GM10266 (cell line): ENCODE results near the gene DLG5.

Experiments used
- DNase-seq: peaks from one replicate; pipeline ENCODE4 v3.0.0; 2012; ENCODE audit errors: extremely low spot score
- TF ChIP-seq, protein P1 (sequence below): IDR thresholded peaks from 2 replicates; pipeline ENCODE4 v1.5.1; 2012; ENCODE audit warnings: mild to moderate bottlenecking, low read depth; ENCODE audit not compliant: control insufficient read depth, insufficient read depth; ENCODE audit errors: missing control alignments

DLG5 gene

DNA sequence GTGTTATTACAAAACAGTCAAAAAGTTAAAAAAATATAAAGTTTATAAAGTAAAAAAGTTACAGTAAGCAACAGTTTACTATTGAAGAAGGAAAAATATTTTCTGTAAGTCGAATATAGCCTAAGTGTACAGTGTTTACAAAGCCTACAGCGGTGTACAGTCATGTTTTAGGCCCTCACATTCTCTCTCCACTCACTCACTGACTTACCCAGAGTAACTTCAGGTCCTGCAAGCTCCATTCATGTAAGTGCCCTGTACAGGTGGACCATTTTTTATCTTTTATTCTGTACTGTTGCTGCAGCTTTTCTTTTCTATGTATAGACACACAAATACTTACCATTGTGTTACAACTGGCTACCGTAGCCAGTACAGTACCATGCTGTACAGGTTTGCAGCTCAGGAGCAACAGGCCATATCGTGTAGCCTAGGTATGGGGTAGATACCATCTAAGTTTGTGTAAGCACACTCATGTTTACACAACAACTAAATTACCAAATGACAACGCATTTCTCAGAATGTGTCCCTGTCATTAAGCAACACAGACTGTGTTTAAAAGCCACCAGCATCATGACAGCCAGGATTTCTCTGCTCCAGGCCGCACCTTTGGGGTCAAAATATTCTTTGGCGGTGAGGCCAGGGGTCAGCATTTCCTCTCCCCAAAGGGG lies 67.2 kb downstream of the DLG5 start:
- TF ChIP-seq, protein P1, sequence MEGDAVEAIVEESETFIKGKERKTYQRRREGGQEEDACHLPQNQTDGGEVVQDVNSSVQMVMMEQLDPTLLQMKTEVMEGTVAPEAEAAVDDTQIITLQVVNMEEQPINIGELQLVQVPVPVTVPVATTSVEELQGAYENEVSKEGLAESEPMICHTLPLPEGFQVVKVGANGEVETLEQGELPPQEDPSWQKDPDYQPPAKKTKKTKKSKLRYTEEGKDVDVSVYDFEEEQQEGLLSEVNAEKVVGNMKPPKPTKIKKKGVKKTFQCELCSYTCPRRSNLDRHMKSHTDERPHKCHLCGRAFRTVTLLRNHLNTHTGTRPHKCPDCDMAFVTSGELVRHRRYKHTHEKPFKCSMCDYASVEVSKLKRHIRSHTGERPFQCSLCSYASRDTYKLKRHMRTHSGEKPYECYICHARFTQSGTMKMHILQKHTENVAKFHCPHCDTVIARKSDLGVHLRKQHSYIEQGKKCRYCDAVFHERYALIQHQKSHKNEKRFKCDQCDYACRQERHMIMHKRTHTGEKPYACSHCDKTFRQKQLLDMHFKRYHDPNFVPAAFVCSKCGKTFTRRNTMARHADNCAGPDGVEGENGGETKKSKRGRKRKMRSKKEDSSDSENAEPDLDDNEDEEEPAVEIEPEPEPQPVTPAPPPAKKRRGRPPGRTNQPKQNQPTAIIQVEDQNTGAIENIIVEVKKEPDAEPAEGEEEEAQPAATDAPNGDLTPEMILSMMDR = no peak
- DNase-seq = no peak

DNA sequence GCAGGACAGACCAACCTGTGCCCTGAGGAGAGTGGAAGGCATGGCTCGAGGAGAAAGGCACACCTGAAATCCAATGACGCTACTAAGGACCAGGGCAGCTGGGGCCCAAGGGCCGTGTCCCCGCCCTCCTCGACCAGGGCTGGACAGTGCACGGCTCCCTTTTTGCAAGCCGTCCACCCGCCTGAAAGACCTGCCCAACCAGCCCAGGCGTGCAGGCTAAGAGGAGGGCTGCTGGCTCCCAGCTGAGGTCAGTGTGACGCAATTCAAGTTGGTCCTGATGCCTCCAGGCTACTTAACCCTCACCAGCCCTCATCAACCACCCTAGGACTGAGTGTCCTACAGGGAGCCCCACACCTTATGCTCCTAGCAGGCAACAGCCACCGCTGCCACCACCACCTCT lies 69.3 kb downstream of the DLG5 start:
- no peak for DNase-seq
- TF ChIP-seq, protein P1 = no peak

DNA sequence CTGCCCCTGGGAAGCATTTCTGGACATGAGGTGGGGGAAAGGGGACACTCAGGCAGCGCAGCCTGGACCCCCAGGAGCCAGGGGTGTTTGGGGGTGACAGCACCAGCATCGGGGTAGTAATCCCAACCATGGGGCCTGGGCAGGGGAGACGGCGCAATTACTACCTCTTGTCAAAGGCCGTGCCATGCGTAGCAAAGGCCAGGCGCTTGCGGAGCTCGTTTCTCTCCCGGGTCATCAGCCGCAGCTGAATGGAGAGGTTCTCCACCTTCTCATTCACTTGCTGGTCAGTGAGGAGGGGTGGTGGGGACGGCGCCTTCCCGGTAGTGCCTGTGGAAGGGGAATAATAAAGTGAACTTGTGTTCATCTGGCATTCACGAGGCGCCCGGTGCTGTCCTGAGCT lies 70.0 kb downstream of the DLG5 start:
- TF ChIP-seq, protein P1 = no peak
- DNase-seq = no peak

DNA sequence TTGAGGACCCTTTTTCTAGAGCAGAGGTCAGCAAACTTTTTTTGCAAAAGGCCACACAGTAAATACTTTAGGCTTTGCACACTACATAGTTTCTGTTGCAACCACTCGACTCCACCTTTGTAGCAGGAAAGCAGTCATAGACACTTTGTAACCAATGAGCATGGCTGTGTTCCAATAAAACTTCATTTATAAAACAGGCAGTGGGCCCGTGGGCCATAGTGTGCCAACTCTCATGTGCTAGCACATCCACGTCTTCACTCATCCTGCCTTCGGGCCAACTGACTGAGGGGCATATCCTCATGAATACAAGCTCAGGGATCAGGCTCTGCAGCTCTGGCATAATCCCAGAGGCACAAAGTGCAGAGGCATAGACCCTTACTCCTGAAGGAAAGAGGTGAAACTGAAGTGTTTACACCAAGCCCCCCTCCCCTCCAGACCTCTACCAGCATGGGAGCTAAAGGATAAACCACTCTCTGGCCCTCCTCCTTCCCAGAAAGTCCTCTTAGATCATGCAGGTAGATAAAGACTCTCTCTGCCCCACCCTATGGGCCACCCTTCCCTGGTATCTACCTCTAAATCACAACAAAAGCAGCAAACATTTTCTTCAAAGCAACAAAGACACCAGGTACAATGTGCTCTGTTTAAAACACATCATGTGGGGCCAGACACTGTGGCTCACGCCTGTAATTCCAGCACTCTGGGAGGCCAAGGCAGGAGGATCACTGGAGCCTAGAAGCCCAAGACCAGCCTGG lies 71.0 kb downstream of the DLG5 start:
- no peak for DNase-seq
- TF ChIP-seq, protein P1 = no peak

DNA sequence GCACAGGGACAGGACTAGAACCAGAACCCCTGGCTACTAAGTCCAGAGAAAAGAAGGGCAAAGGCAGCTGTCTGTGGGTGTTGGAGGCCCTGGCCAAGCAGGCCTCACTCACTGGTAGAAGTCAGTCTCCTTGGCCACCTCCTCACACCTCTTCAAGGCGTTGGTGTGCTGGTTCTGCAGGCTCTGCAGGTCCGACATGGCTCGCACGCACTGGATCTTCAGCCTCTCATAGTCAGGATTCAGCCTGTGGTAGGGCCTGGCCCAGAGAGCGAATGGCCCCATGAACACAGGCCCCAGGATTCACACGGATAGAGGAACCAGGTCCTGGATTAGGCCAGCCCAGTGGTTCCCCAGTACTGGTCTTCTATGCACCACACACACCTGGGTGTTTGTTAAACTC lies 72.4 kb downstream of the DLG5 start:
- TF ChIP-seq, protein P1 = no peak
- no peak for DNase-seq

DNA sequence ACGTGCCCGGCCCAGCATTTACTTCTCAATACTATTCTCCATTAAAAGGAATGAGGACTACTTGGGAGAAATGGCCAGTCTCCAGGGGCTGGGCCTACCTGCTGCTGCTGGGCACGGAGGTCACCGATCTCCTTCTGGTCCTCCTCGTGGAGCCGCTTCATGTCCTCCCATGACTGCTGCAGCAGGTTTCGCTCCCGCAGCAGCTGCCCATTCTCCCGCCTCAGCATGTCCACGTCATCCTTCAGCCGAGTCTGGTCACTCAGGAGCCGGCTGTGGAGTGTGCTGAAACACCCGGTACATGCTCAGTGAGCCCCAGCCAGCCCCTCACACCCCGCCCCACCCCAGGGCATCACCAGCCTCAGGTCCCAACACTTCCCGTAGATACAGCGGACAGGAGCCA lies 73.3 kb downstream of the DLG5 start:
- no peak for DNase-seq
- TF ChIP-seq, protein P1 = no peak

DNA sequence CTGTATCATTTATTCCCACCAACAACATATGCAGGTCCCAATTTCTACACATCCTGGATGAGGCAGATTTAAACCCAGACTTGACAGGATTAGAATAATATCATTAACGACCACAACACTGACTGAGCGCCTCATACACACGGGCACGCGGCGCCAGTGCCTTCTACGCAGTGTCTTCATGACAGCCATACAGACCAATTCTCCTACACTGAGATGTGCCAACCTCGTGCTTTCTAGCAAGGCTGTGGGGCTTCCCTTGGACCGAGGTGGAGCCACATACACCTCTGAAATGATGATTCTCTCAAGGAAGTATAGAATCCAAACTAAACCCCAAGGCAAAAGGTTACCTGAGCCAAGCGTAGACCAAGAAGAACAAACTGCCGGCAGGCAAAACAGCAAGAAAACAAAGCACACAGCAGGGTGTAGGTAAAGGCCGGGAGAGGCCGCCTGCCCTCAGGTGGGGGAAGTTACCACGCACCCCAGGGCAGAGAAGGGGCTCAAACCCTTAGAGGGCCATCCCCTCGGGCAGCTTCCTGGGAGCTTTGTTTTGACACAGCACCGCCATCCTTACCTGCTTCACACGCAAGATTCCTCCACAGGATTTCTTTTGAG lies 75.8 kb downstream of the DLG5 start:
- TF ChIP-seq, protein P1 = no peak
- no peak for DNase-seq
